ENCODE data around the gene GAD2.

The GAD2 gene

GRCh38 chr10:26274391-26274790, 57.8 kb downstream of the GAD2 start:
- no peaks in the 10 kb centered on the region for H3K36me3 ChIP-seq (ENCODE audit: control insufficient read depth, insufficient read depth, low read length)
- H3K4me1 ChIP-seq (ENCODE audit: control insufficient read depth, low read depth, low read length), result no peaks in the 10 kb centered on the region
- no peaks in the 10 kb centered on the region for H3K79me1 ChIP-seq (ENCODE audit: low read length)
- no peak for DNase-seq
- no peaks in the 10 kb centered on the region for H3K79me2 ChIP-seq (ENCODE audit: control insufficient read depth, insufficient read depth, low read length)
- no peak overlapping the region for H3K27ac ChIP-seq (ENCODE audit: low read depth, low read length)
- no peak overlapping the region for H4K8ac ChIP-seq (ENCODE audit: low read depth, low read length)
- no peak overlapping the region for H2BK5ac ChIP-seq (ENCODE audit: low read length)
- H2BK120ac ChIP-seq (ENCODE audit: low read depth, low read length), result no peak overlapping the region
- no peak overlapping the region for H4K5ac ChIP-seq (ENCODE audit: low read length)
- no peak overlapping the region for H3K23ac ChIP-seq (ENCODE audit: low read length)
- no CpG with 5 or more reads among the region's 5 CpGs for WGBS (ENCODE audit: extremely low coverage, insufficient coverage, low lambda C conversion rate)
- no peaks in the 10 kb centered on the region for H3K27me3 ChIP-seq (ENCODE audit: insufficient read depth, low read length, poor library complexity)
- no peak overlapping the region for H2AK5ac ChIP-seq (ENCODE audit: low read length)
- H3K4me2 ChIP-seq (ENCODE audit: low read length), result no peak overlapping the region
- H2BK15ac ChIP-seq (replicated peaks; ENCODE audit: low read depth), result no peak overlapping the region
- no peak overlapping the region for H3K56ac ChIP-seq (ENCODE audit: low read length)
- no peak overlapping the region for H3K4me3 ChIP-seq (ENCODE audit: low read length)
- no peak overlapping the region for H3K4ac ChIP-seq (ENCODE audit: low read depth, low read length)
- H3K18ac ChIP-seq (ENCODE audit: low read length), result no peak overlapping the region
- H3K9ac ChIP-seq (ENCODE audit: low read length), result no peak overlapping the region

- H3K23ac ChIP-seq (ENCODE audit: low read length), result no peak overlapping the region
- no CpG with 5 or more reads among the region's 3 CpGs for WGBS (ENCODE audit: extremely low coverage, insufficient coverage, low lambda C conversion rate)
- H2BK15ac ChIP-seq (replicated peaks; ENCODE audit: low read depth), result no peak overlapping the region
Measured at GRCh38 chr10:26278295-26278694, 61.7 kb downstream of the GAD2 start.

GRCh38 chr10:26290236-26290635, 73.7 kb downstream of the GAD2 start:
- H3K23ac ChIP-seq (ENCODE audit: low read length), result no peak overlapping the region
- H3K9ac ChIP-seq (ENCODE audit: low read length), result no peak overlapping the region
- no peaks in the 10 kb centered on the region for H3K79me2 ChIP-seq (ENCODE audit: control insufficient read depth, insufficient read depth, low read length)
- no peak overlapping the region for H3K56ac ChIP-seq (ENCODE audit: low read length)
- H3K27me3 ChIP-seq (ENCODE audit: insufficient read depth, low read length, poor library complexity), result no peaks in the 10 kb centered on the region
- H3K79me1 ChIP-seq (ENCODE audit: low read length), result no peaks in the 10 kb centered on the region
- H3K36me3 ChIP-seq (ENCODE audit: control insufficient read depth, insufficient read depth, low read length), result no peaks in the 10 kb centered on the region
- no peak overlapping the region for H3K27ac ChIP-seq (ENCODE audit: low read depth, low read length)
- H3K4me2 ChIP-seq (ENCODE audit: low read length), result no peak overlapping the region
- no peak overlapping the region for H3K4me3 ChIP-seq (ENCODE audit: low read length)
- no peak overlapping the region for H2BK15ac ChIP-seq (replicated peaks; ENCODE audit: low read depth)
- DNase-seq, result no peak
- H2AK5ac ChIP-seq (ENCODE audit: low read length), result no peak overlapping the region
- H3K4me1 ChIP-seq (ENCODE audit: control insufficient read depth, low read depth, low read length), result no peaks in the 10 kb centered on the region
- no peak overlapping the region for H2BK120ac ChIP-seq (ENCODE audit: low read depth, low read length)
- H2BK5ac ChIP-seq (ENCODE audit: low read length), result no peak overlapping the region
- H4K8ac ChIP-seq (ENCODE audit: low read depth, low read length), result no peak overlapping the region
- WGBS (ENCODE audit: extremely low coverage, insufficient coverage, low lambda C conversion rate), result no CpG with 5 or more reads among the region's 4 CpGs
- no peak overlapping the region for H4K5ac ChIP-seq (ENCODE audit: low read length)
- H3K4ac ChIP-seq (ENCODE audit: low read depth, low read length), result no peak overlapping the region
- no peak overlapping the region for H3K18ac ChIP-seq (ENCODE audit: low read length)

More at GRCh38 chr10:26278295-26278694, 61.7 kb downstream of the GAD2 start:
- no peaks in the 10 kb centered on the region for H3K4me1 ChIP-seq (ENCODE audit: control insufficient read depth, low read depth, low read length)
- H2BK5ac ChIP-seq (ENCODE audit: low read length), result no peak overlapping the region
- no peak overlapping the region for H3K18ac ChIP-seq (ENCODE audit: low read length)
- no peak overlapping the region for H3K4me2 ChIP-seq (ENCODE audit: low read length)
- H4K8ac ChIP-seq (ENCODE audit: low read depth, low read length), result no peak overlapping the region
- no peak overlapping the region for H4K5ac ChIP-seq (ENCODE audit: low read length)
- no peak overlapping the region for H3K4ac ChIP-seq (ENCODE audit: low read depth, low read length)
- no peak overlapping the region for H2AK5ac ChIP-seq (ENCODE audit: low read length)
- no peaks in the 10 kb centered on the region for H3K27me3 ChIP-seq (ENCODE audit: insufficient read depth, low read length, poor library complexity)
- H3K79me2 ChIP-seq (ENCODE audit: control insufficient read depth, insufficient read depth, low read length), result no peaks in the 10 kb centered on the region
- no peak overlapping the region for H3K9ac ChIP-seq (ENCODE audit: low read length)
- no peak for DNase-seq
- H3K79me1 ChIP-seq (ENCODE audit: low read length), result no peaks in the 10 kb centered on the region
- no peak overlapping the region for H3K4me3 ChIP-seq (ENCODE audit: low read length)
- no peak overlapping the region for H3K56ac ChIP-seq (ENCODE audit: low read length)
- H3K36me3 ChIP-seq (ENCODE audit: control insufficient read depth, insufficient read depth, low read length), result no peaks in the 10 kb centered on the region
- H3K27ac ChIP-seq (ENCODE audit: low read depth, low read length), result no peak overlapping the region
- H2BK120ac ChIP-seq (ENCODE audit: low read depth, low read length), result no peak overlapping the region

GRCh38 chr10:26291721-26292480, 75.3 kb downstream of the GAD2 start:
- no peak for DNase-seq
- no CpG with 5 or more reads among the region's 13 CpGs for WGBS (ENCODE audit: extremely low coverage, insufficient coverage, low lambda C conversion rate)

GRCh38 chr10:26296360-26296759, 79.8 kb downstream of the GAD2 start:
- no peak overlapping the region for H3K56ac ChIP-seq (ENCODE audit: low read length)
- no peak overlapping the region for H4K5ac ChIP-seq (ENCODE audit: low read length)
- no peak overlapping the region for H2BK120ac ChIP-seq (ENCODE audit: low read depth, low read length)
- WGBS (ENCODE audit: extremely low coverage, insufficient coverage, low lambda C conversion rate), result no CpG with 5 or more reads among the region's 3 CpGs
- H3K4me2 ChIP-seq (ENCODE audit: low read length), result no peak overlapping the region
- DNase-seq, result no peak
- no peak overlapping the region for H3K9ac ChIP-seq (ENCODE audit: low read length)
- H3K23ac ChIP-seq (ENCODE audit: low read length), result no peak overlapping the region
- H3K79me2 ChIP-seq (ENCODE audit: control insufficient read depth, insufficient read depth, low read length), result no peaks in the 10 kb centered on the region
- H3K4ac ChIP-seq (ENCODE audit: low read depth, low read length), result no peak overlapping the region
- H3K27ac ChIP-seq (ENCODE audit: low read depth, low read length), result no peak overlapping the region
- no peak overlapping the region for H3K18ac ChIP-seq (ENCODE audit: low read length)
- H3K79me1 ChIP-seq (ENCODE audit: low read length), result no peaks in the 10 kb centered on the region
- no peak overlapping the region for H2BK5ac ChIP-seq (ENCODE audit: low read length)
- H3K4me1 ChIP-seq (ENCODE audit: control insufficient read depth, low read depth, low read length), result peaks cover 2% of the 10 kb centered on the region
- no peaks in the 10 kb centered on the region for H3K36me3 ChIP-seq (ENCODE audit: control insufficient read depth, insufficient read depth, low read length)
- no peak overlapping the region for H3K4me3 ChIP-seq (ENCODE audit: low read length)
- no peak overlapping the region for H2BK15ac ChIP-seq (replicated peaks; ENCODE audit: low read depth)
- no peak overlapping the region for H4K8ac ChIP-seq (ENCODE audit: low read depth, low read length)
- H3K27me3 ChIP-seq (ENCODE audit: insufficient read depth, low read length, poor library complexity), result no peaks in the 10 kb centered on the region
- H2AK5ac ChIP-seq (ENCODE audit: low read length), result no peak overlapping the region

More at GRCh38 chr10:26291721-26292480, 75.3 kb downstream of the GAD2 start:
- Histone ChIP-seq H4K5ac (ENCODE audit: low read length) (no peak overlapping the region), H2BK120ac (ENCODE audit: low read depth, low read length) (no peak overlapping the region), H2BK15ac (replicated peaks; ENCODE audit: low read depth) (no peak overlapping the region), H2BK5ac (ENCODE audit: low read length) (no peak overlapping the region), H3K4me1 (ENCODE audit: control insufficient read depth, low read depth, low read length) (no peaks in the 10 kb centered on the region), H2AK5ac (ENCODE audit: low read length) (no peak overlapping the region), H3K4me2 (ENCODE audit: low read length) (no peak overlapping the region), H3K79me1 (ENCODE audit: low read length) (no peaks in the 10 kb centered on the region), H3K4me3 (ENCODE audit: low read length) (no peak overlapping the region), H3K79me2 (ENCODE audit: control insufficient read depth, insufficient read depth, low read length) (no peaks in the 10 kb centered on the region), H3K27me3 (ENCODE audit: insufficient read depth, low read length, poor library complexity) (no peaks in the 10 kb centered on the region), H3K36me3 (ENCODE audit: control insufficient read depth, insufficient read depth, low read length) (no peaks in the 10 kb centered on the region), H3K9ac (ENCODE audit: low read length) (no peak overlapping the region), H3K18ac (ENCODE audit: low read length) (no peak overlapping the region), H4K8ac (ENCODE audit: low read depth, low read length) (no peak overlapping the region), H3K4ac (ENCODE audit: low read depth, low read length) (no peak overlapping the region), H3K56ac (ENCODE audit: low read length) (no peak overlapping the region), H3K27ac (ENCODE audit: low read depth, low read length) (no peak overlapping the region), H3K23ac (ENCODE audit: low read length) (no peak overlapping the region)

- Histone ChIP-seq H3K9ac (ENCODE audit: low read length) (no peak overlapping the region), H2BK5ac (ENCODE audit: low read length) (no peak overlapping the region), H3K18ac (ENCODE audit: low read length) (no peak overlapping the region), H3K4me1 (ENCODE audit: control insufficient read depth, low read depth, low read length) (peaks cover 2% of the 10 kb centered on the region), H3K23ac (ENCODE audit: low read length) (no peak overlapping the region), H2BK15ac (replicated peaks; ENCODE audit: low read depth) (no peak overlapping the region), H3K4me3 (ENCODE audit: low read length) (no peak overlapping the region), H3K27me3 (ENCODE audit: insufficient read depth, low read length, poor library complexity) (no peaks in the 10 kb centered on the region), H3K4me2 (ENCODE audit: low read length) (no peak overlapping the region), H3K36me3 (ENCODE audit: control insufficient read depth, insufficient read depth, low read length) (no peaks in the 10 kb centered on the region), H4K5ac (ENCODE audit: low read length) (no peak overlapping the region), H4K8ac (ENCODE audit: low read depth, low read length) (no peak overlapping the region), H3K56ac (ENCODE audit: low read length) (no peak overlapping the region), H3K79me1 (ENCODE audit: low read length) (no peaks in the 10 kb centered on the region), H3K27ac (ENCODE audit: low read depth, low read length) (no peak overlapping the region), H2BK120ac (ENCODE audit: low read depth, low read length) (no peak overlapping the region), H3K4ac (ENCODE audit: low read depth, low read length) (no peak overlapping the region), H2AK5ac (ENCODE audit: low read length) (no peak overlapping the region), H3K79me2 (ENCODE audit: control insufficient read depth, insufficient read depth, low read length) (no peaks in the 10 kb centered on the region)
- DNase-seq, result no peak
- no CpG with 5 or more reads among the region's 2 CpGs for WGBS (ENCODE audit: extremely low coverage, insufficient coverage, low lambda C conversion rate)
Measured at GRCh38 chr10:26300001-26300400, 83.4 kb downstream of the GAD2 start.
